Measurements from ENCODE around the gene ARL8A.

DNA sequence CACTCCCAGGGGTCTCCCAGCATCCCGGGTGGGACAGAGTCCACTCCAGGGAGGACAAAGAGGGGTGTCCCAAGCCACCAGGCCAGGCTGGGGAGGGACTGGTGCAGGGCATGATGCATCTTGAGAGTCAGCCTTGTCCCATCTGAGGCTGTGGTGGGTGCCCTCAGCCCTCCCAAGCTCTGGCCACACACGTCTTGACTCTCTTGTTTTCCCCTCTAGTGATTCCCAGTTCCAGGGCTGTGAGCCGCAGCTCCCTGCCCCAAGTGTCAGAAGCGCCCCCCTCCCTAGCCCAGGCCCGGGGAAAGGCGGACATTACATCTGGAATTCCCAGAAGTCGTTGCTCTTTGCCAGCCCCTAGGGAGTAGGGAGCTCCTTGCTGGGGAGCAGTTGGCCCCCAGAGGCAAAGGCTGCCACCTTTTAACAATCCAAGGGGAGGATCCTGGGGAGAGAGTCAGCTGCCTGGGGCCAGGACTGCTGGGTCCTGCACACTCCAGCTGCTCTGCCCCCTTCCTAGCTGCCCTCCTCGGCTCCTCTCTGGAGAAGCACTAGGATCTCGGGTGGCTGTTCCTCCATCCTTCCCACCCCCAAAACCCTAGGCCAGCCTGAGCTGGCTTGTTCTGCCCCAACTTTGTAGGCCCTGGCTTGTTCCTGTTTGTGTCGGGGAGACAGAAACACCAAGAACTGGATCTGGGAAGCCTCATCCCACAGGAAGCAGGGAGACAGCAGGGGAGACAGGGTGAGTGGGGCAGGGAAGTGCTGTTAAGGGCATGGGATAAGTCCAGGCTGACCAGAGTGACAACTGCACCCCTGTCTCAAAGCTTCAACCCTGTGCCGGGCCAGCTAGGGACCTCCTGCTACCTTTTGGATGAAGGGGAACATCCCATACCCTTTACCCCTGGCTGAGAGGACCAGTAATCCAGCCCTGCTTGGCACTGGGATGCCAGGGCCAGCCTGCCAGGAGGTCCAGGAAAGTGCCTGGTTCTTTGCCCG lies 19.0 kb upstream of the ARL8A start:
- TF ChIP-seq, protein P1, sequence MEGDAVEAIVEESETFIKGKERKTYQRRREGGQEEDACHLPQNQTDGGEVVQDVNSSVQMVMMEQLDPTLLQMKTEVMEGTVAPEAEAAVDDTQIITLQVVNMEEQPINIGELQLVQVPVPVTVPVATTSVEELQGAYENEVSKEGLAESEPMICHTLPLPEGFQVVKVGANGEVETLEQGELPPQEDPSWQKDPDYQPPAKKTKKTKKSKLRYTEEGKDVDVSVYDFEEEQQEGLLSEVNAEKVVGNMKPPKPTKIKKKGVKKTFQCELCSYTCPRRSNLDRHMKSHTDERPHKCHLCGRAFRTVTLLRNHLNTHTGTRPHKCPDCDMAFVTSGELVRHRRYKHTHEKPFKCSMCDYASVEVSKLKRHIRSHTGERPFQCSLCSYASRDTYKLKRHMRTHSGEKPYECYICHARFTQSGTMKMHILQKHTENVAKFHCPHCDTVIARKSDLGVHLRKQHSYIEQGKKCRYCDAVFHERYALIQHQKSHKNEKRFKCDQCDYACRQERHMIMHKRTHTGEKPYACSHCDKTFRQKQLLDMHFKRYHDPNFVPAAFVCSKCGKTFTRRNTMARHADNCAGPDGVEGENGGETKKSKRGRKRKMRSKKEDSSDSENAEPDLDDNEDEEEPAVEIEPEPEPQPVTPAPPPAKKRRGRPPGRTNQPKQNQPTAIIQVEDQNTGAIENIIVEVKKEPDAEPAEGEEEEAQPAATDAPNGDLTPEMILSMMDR (IDR thresholded peaks at IDR 0.05) = no peak
- TF ChIP-seq POLR2A (IDR thresholded peaks at IDR 0.05; ENCODE audit: low read depth) (no peak), EP300 (IDR thresholded peaks at IDR 0.05) (no peak), POLR2AphosphoS5 (IDR thresholded peaks at IDR 0.05) (no peak)
